Stimulated activated CD8-positive, alpha-beta memory T cell treated with anti-CD3 and anti-CD28 coated beads, Interleukin-4, amount 100 ng/mL, for 24 hours (primary cell): ENCODE measurements around the gene HOXD9.

Experiments used
- DNase-seq: peaks from one replicate; pipeline ENCODE4 v3.0.0-alpha.2; 2020; ENCODE audit warnings: low read depth

The HOXD9 gene

DNA sequence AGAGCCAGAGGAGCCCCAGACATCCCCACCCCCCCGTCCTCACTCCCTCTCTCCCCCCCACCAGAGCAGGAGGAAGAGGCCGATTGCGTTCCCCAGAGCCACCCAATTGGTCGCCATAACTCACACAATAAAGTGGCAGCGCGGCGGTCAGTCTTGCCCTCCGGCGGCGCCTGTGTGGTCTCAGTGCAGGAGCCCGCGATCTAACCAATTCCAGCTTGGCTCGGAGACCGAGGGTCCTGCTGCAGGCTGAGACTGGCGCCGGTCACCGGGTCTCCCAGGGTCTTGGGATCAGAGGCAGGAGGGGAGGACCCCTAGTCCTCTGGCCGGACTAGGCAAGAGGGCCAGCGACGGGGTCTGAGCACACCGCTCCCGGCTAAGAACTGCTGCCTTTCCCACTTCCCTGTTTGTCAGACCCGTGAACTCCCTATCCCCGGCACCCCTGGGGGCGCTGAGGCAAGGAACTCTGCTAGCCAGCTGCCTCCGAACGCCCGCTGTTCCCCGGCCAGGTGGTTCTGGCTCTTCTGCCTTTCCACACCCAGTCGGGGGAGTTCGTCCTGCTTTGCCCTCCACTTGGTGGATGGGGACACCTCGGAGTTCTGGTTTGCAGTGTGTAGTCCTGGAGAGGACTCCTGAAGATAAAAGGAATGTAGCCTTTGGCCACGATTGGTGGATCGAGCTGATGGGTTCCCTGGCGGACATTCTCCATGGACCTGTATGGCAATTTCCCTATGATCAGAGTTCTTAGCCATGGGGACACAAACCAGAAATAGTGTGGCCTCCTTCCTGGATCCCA, 24.0 kb upstream of the HOXD9 start:
- DNase-seq, result no peak

DNA sequence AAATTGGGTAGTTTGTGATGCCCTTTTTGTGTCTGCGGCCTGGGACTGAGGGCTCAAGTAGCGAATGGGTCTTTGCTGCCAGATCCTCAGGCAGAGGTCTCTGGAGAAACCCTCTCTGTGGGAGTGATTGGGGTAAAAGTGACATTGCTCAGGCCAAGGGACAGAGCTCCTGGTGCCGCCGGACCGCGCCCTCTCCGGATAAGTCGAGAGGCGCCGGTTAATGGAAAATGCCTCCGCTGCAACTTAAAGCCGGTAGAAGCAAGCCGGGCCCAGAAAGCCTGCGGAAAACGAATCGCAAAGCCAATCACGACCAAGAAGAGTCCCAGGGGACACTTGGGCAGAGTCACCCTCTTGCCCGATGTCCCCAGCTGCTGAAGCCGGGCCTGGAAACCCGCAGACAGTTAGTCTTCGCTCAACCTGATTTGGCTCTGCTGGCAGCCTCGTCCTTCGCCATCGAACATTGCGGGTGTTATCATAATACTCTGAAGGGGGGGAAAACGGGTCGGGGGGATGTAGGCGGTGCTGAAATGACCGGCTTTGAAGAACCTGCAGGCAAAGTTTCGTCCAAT, 23.3 kb upstream of the HOXD9 start:
- no peak for DNase-seq

DNA sequence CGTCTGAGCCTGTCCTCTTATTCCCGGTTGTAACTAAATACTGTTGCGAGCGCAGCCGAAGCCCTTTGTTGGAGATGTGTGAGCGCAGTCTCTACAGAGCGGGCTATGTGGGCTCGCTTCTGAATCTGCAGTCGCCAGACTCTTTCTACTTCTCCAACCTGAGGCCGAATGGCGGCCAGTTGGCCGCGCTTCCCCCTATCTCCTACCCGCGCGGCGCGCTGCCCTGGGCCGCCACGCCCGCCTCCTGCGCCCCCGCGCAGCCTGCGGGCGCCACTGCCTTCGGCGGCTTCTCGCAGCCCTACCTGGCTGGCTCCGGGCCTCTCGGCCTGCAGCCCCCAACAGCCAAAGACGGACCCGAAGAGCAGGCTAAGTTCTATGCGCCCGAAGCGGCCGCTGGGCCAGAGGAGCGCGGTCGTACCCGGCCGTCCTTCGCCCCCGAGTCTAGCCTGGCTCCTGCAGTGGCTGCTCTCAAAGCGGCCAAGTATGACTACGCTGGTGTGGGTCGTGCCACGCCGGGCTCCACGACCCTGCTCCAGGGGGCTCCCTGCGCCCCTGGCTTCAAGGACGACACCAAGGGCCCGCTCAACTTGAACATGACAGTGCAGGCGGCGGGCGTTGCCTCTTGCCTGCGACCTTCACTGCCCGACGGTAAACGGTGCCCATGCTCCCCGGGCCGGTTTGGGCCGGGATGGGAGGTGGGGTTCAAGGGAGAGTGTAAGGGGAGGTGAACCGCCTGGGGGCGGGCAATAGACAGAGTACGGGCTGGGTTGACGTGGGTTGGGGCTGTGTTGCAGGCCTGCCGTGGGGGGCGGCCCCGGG, 22.6 kb upstream of the HOXD9 start, which contains the start of gene HOXD12:
TSS of gene HOXD12 (plus strand) at position 68 of the 819 bp plus-strand sequence. CDS start at position 75, 7 bp downstream.
- DNase-seq, result no peak

DNA sequence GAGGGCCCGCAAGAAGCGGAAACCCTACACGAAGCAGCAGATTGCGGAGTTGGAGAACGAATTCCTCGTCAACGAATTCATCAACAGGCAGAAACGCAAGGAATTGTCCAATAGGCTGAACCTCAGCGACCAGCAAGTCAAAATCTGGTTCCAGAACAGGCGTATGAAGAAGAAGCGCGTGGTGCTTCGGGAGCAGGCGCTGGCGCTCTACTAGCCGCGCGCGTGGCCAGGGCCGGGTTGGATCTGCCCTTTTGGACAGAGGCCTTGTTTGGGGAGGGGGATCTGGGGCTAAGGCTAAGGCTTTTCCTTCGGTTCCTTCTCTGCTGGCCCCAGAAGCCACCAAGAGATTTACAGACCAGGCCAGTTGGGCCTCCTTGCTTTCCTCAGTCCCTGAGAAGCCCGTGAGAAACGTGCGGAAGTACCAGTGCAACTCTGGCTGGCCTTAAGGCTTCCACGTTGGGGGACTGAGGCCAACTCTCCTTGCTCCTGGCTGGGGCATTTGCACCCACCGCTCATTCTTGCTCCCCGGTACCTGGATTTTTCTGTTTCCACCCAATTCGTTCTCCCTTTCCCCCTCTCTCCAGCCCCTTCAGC, 21.9 kb upstream of the HOXD9 start:
- no peak for DNase-seq

DNA sequence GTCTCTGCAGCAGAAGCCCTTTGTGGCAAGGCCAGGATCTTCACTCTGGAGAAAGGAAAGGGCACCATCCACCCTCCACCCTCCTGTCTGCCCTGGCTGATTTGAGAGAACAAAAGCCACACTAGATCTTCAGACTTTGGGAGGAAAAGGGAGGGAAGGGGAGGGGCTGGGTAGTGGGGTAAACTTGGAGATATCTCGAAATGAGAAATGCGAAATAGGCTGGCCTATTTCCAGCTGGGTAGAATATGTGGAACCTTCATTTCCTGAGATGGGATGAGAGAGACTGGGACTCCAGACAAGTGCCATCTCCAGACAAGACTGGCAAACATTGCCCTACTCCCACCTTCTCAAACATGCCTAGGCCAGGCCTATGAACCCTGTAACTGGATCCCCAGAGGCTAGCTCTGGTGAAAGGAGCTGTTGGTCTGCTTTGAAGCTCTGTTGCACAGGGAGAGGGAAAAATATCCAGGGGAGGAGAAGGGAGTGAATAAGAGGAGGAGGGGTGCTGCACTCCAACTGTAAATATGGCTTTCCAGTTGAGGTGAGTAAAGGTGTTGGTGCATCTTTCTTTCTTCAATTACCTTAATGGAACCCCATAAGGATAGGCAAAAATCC, 21.2 kb upstream of the HOXD9 start:
- no peak for DNase-seq

DNA sequence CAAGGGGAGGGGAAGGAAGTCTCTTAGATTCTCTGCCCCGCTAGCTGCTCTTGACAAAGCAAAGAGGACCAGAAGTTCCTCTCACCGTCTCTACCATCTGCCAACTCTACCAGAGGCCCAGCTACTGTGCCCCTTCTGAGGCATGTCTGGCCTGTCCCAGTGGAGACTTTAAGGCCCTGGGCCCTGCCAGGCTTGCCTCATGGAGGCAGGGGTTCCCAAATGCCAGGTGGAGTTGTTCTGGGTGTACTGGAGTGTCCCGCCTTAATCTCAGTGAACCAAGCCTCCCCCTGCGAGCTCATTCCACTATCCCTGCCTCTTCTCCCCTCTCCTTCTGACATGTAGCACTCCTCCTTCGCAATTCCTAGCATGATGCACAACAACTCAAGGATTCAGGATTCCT, 20.7 kb upstream of the HOXD9 start:
- no peak for DNase-seq

DNA sequence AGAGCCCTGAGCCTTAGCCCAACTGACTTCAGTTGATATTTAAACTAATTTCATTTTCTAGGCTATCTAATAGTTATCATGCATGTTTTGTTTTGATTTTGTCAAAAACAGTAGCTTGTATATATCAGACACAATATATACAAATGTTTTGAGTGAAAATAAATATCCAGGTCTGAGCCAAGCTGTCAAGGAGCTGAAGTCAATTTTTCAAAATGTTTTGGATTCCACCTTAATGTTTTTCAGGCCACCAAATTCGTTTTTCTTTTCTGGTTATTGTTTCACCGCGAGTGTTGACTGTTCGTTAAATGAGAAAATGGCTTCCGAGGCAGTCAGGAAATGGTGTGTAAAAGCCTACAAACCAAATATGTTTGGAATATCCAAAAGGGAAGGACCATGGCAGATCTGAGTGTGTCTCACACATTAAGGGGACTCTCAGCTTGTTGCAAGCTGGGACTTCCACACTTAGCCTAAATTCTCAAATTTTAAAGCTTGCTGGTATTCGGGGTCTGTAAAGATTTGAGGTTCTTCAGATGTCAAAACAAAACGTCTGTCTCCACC, 20.1 kb upstream of the HOXD9 start:
- DNase-seq, result no peak

DNA sequence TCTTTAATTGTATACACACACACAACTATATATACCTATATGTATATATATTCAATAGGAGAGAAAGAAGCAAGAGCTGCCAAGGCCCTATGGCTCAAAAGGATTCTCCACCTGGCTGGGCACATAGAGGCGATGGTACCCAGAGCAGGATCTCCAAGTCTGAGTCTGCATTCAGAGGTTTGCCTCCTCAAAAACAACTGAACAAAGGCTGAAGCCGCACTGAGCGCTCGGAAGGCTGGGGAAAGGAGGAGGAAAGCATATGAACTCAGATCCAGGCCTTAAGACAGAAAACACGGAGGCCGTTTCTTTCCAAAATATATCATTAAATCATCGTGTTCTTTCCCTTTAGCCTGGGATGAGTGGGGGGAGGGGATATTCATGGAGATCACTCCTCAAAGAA, 19.3 kb upstream of the HOXD9 start:
- DNase-seq, result no peak

DNA sequence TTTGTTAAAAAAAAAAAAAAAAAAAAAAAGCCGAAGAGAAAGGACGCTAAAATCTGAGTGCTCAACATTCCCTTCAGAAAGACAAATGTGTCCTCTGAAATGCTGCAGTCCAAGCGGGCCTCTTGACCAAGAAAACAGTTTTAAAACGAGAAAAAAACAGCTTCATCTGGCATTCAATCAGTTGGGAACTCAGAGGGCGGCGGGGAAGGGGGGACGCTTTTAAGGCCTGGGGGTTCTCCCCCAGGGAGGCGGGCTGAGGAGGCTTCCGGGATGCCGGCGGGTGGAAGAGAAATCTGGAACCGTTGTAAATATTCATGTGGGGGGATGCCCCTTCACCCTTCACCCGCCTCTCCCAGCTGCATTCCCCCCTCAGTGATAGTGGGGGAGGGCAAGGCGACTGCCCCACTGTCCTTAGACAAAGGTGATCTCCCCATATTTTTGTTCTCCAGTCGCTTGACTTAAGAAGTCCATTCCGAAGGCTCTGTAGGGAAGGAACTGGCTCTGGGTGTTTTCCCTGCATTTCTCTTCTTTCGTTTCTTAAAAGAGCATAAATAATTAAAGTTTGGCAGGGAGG, 18.7 kb upstream of the HOXD9 start:
- no peak for DNase-seq

DNA sequence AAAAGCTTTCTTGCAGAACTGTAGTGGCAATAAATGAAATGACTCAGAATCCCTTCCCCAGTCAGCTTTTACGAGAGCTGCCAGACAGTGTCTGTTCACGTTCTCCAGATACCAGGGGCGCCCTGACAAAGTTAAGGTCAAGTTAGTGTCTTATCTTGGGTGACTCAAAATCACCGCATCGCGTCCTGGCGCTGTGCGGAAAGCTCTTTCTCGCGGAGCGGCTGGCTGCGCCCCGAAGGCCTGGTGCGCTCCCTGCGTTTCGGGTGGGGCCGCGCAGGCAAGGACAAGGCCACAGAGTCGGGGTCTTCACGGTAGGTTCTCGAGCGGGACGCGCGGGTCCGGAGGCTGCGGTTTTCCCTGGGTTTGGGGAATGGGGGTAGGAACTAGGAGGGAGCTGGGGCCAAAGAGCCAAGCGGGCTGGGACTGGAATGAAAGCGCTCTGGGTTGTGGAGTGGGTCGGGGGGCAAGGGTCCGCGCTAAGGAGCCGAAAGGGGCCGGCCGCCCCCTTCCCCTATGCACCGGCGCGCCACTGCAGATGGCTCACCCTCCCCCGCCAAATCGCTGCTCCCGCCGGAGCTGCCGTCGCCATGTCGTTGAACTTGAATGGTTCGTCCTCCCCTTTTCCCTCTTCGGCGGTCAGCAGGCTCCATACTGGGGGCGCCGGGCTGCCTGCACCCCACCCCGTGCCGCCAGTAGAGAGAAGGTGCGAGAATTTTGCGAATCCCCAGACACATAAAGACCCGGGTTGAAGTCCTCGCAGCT, 18.0 kb upstream of the HOXD9 start:
- DNase-seq, result no peak

DNA sequence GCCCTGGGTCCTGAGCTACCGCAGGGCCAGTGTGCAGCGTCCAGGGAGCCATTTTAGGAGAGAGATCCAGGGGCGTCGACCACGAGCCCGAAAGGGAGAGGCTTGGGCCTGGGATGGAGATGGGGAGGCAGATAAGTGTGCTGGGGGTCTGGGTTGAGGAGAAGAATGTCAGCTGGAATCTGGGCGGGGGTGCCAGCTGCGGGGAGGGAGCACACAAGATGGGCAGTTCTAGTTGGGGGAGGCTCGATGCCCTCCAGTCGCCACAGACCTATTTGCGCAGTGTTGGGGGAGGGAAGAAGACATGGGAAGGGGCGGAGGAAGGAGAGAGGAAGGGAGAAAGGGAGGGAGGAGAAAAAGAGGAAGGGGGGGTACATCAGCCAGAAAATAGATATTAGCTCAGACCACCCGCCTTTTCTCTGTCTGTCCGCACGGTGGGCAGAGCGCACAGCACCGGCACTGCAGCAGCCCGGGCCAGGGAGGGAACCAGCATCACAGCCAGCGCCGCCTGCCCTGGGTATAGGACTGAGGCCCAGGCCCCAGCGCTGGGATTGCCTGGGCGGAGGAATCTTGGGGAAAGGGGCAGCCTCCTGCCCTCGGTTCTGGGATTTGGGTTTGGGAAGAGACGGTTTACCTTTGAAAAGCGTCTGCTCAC, 17.3 kb upstream of the HOXD9 start:
- DNase-seq, result no peak

DNA sequence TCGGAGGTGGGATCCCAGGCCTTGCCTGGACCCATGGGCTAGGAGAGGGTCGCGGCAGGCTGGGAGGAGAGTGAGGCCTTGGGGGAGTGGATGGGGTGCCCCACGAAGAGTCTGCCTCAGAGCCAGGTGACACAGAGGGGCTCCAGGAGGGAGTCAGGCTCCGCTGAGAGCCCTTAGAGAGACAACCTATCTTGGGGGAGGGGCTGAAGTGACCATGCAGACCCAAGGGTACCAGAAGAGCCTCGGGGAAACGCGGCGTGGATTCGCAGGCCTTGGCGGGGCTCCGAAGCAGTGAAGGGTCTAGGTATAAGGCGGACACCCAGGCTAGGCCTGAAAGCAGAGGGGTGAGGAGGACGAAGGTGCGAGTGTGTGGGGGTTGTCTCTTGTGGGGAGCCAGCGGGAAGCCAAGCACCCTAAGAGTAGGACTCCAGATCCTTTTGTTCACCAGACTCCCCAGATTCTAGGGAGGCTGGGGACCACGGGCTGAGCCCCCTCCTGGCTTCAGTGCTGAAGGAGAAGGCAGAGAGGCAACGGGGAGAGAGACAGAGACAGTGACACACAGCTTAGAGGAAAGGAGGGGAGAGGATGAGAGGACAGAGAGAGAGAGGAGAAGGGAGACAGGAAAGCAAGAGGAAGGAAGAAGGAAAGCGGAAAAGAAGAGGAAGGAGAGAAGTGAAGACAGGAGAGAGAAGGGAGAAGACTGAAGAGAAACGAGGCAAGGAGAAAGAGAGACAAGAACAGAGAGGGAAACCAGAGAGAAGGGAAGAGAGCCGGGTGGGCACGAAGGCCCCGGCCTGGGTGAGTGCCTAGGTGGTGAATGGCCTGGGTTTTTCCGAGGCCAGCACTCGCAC, 16.6 kb upstream of the HOXD9 start:
- no peak for DNase-seq

DNA sequence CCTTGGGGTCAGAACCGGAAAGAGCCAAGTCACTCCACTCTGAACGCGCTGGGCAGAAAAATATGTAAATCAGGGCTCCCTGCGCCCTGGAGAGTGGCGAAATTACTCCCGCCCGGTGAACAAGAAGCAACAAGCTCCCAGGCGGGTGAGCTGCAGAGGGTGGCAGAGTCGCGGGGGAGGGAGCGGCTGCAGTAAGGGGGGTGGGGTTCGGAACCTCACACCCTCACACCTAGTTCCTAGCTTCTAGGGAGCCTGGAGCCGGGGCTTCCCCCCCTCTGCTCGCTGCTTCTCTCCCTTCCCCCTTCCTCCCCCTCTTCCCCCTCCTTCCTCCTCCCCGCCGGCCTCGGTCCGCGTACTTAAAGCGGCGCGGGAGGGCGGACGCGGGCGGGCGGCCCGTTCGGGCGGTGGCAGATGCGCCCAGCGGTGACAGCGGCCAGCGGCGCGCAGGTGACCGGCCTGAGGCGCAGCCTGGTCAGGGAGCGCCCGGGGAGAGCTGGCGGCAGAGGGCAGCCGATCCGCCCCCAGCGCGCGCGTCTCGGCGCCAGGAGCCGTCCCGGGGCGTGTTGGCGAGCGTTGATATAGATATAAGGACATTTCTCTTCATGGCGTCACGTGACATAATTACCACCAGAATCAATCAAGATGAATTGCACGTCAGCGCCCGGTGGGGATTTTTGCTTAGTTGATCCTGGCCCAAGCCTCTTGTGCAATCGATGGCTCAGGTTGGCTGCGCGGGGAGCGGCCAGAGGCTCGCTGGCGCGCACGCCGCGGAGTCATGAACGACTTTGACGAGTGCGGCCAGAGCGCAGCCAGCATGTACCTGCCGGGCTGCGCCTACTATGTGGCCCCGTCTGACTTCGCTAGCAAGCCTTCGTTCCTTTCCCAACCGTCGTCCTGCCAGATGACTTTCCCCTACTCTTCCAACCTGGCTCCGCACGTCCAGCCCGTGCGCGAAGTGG, 15.7 kb upstream of the HOXD9 start, which contains the start of gene HOXD11:
TSS of gene HOXD11 (plus strand) at position 700 of the 959 bp plus-strand sequence. CDS start at position 776, 76 bp downstream.
- DNase-seq, result no peak

DNA sequence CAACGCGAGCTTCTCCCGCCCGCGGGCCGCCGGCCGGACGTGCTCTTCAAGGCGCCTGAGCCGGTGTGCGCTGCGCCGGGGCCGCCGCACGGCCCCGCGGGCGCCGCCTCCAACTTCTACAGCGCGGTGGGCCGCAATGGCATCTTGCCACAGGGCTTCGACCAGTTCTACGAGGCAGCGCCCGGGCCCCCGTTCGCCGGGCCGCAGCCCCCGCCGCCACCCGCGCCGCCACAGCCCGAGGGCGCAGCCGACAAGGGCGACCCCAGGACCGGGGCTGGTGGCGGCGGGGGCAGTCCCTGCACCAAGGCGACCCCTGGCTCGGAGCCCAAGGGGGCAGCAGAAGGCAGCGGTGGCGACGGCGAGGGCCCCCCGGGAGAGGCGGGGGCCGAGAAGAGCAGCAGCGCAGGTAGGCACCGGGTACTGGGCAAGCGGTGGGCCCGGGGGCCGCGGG, 14.8 kb upstream of the HOXD9 start:
- no peak for DNase-seq

DNA sequence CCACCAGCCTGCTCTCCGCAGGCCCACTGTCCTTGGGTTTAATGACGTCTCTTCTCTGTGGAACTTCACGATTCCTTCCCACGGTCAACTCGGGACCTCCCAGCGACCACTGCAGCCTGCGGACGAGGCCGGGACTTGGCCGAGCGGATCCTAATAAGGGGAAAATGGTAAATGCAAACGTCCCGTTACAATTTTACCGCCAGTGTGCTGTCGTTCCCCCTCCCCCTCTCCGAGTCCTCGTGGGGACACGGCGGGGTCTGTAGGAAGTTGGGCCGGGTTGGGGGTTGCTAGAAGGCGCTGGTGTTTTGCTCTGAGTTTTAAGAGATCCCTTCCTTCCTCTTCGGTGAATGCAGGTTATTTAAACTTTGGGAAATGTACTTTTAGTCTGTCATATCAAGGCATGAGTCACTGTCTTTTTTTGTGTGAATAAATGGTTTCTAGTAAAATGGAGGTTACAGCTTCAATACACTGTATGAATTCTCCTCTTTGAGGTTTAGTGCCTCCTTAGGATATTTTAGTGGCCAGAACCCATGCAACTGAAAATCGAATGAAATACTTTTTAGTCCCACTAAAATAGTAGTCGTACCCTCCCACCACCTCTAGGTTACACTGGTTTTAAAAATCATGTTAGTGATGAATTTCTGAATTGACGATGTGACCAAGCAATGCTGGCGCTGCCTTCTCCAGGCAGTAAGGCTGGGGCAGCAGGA, 13.2 kb upstream of the HOXD9 start:
- no peak for DNase-seq

DNA sequence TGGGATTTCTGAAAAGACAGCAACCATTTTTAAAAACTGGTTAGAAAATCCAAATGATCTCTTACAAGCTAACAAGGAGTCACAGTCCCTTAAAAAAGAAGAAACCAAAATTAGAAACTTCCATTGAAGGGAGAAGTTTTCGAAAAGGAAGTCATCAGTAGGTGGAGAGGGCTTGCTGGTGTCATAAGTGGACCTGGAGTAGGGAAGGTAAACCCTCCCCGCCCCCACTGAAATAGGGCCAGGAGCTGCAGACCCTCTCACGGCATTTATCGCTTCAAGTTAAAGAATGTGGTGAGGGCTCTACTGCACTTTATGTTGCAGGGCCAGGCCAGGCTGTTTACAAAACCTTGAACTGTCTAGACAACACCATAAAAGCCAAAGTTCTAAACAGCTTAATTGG, 12.6 kb upstream of the HOXD9 start:
- DNase-seq, result no peak
